KMS-11 (cell line): ENCODE results near the gene AGAP1.
A peak's percentile ranks its signal among the peaks of the same experiment; 100 is the strongest.

Experiments
- H2AFZ ChIP-seq: fragments of 200-600 bp; sonication (generic); 2 replicates; pipeline ENCODE4 v1.6.1; 2016; ENCODE audit warnings: antibody characterized with exemption, mixed run types, low read depth
- H3K27ac ChIP-seq: fragments of 200-600 bp; sonication (generic); 2 replicates; pipeline ENCODE4 v1.6.1; 2016; ENCODE audit warnings: mild to moderate bottlenecking, mixed run types
- H3K27me3 ChIP-seq: fragments of 200-600 bp; sonication (generic); 2 replicates; pipeline ENCODE4 v1.6.1; 2017; ENCODE audit warnings: mild to moderate bottlenecking, low read depth, mixed run types, moderate library complexity; ENCODE audit not compliant: insufficient read depth
- H3K36me3 ChIP-seq: fragments of 200-600 bp; sonication (generic); 2 replicates; pipeline ENCODE4 v1.6.1; 2017; ENCODE audit warnings: mild to moderate bottlenecking, mixed run types; ENCODE audit not compliant: insufficient read depth
- H3K4me1 ChIP-seq: fragments of 200-600 bp; sonication (generic); 2 replicates; pipeline ENCODE4 v1.6.1; 2016; ENCODE audit warnings: mild to moderate bottlenecking, low read depth, mixed run types; ENCODE audit not compliant: poor library complexity, severe bottlenecking
- H3K4me2 ChIP-seq: fragments of 200-600 bp; sonication (generic); 2 replicates; pipeline ENCODE4 v1.7.0; 2016; ENCODE audit warnings: mild to moderate bottlenecking, mixed run types
- H3K4me3 ChIP-seq: fragments of 200-600 bp; sonication (generic); IDR thresholded peaks from 2 replicates; pipeline ENCODE4 v1.6.1; 2017; ENCODE audit warnings: low read depth, low read length, mixed read lengths; ENCODE audit not compliant: insufficient read depth
- H3K79me2 ChIP-seq: fragments of 200-600 bp; sonication (generic); 2 replicates; pipeline ENCODE4 v1.6.1; 2016; ENCODE audit warnings: low read depth, mixed run types; ENCODE audit not compliant: insufficient read depth
- H3K9ac ChIP-seq: fragments of 200-600 bp; sonication (generic); 2 replicates; pipeline ENCODE4 v1.6.1; 2016; ENCODE audit warnings: mild to moderate bottlenecking, mixed run types
- H4K20me1 ChIP-seq: fragments of 200-600 bp; sonication (generic); 2 replicates; pipeline ENCODE4 v1.6.1; 2016; ENCODE audit warnings: mild to moderate bottlenecking, mixed run types; ENCODE audit not compliant: insufficient read depth
- TF ChIP-seq, protein P1 (sequence below): fragments of 200-600 bp; sonication (generic); conservative IDR thresholded peaks from 2 replicates; pipeline ENCODE4 v1.6.1; 2017; ENCODE audit warnings: low read depth, mild to moderate bottlenecking, antibody characterized with exemption, low read length, moderate library complexity, mixed read lengths

The AGAP1 gene

DNA sequence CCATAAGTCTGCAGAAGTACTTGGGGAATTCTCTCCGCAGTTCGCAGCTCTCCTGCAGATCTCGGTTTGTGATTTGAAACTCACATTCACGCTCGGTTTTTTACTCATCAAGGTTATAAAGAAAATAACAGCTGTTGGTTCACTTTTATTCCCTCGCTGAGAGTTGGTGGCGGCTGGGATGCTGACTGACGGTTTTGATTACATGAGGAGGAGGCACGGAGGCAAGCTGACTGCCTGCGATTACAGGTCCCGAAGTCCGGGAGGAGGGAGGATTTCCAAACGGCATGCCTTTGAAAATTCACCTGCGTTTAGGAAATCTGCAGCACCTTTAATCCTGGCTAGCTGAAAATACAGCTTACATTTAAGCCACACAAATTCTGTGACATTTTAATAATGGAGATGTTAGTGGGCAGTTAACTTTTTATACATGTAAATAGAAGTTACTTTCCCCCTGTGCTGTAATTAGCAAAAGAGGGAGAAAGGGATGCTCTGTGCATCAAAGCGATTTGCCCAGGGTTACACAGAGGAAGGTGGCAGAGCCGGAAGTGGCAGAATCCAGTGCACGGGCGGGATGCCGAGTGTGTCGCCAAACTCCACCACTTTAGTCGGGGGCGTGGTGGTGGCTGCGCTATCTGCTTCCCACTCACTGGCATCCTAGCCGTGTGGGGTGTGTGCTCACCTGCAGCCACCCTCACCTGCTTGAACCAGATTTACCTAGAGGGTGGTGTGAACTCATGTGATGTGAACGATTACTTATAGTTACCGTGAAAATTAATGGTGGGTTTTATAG is 14.7 kb downstream of the AGAP1 start:
- H4K20me1 ChIP-seq, result no peaks in the 10 kb centered on the region
- no peak overlapping the region for H2AFZ ChIP-seq
- no peaks in the 10 kb centered on the region for H3K27me3 ChIP-seq
- no peaks in the 10 kb centered on the region for H3K36me3 ChIP-seq
- no peak overlapping the region for H3K9ac ChIP-seq
- peaks cover 45% of the 10 kb centered on the region for H3K4me1 ChIP-seq
- H3K79me2 ChIP-seq, result peaks cover 98% of the 10 kb centered on the region
- H3K27ac ChIP-seq, result no peak overlapping the region
- TF ChIP-seq, protein P1, sequence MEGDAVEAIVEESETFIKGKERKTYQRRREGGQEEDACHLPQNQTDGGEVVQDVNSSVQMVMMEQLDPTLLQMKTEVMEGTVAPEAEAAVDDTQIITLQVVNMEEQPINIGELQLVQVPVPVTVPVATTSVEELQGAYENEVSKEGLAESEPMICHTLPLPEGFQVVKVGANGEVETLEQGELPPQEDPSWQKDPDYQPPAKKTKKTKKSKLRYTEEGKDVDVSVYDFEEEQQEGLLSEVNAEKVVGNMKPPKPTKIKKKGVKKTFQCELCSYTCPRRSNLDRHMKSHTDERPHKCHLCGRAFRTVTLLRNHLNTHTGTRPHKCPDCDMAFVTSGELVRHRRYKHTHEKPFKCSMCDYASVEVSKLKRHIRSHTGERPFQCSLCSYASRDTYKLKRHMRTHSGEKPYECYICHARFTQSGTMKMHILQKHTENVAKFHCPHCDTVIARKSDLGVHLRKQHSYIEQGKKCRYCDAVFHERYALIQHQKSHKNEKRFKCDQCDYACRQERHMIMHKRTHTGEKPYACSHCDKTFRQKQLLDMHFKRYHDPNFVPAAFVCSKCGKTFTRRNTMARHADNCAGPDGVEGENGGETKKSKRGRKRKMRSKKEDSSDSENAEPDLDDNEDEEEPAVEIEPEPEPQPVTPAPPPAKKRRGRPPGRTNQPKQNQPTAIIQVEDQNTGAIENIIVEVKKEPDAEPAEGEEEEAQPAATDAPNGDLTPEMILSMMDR, result no peak
- no peak overlapping the region for H3K4me3 ChIP-seq
- H3K4me2 ChIP-seq, result no peak overlapping the region

DNA sequence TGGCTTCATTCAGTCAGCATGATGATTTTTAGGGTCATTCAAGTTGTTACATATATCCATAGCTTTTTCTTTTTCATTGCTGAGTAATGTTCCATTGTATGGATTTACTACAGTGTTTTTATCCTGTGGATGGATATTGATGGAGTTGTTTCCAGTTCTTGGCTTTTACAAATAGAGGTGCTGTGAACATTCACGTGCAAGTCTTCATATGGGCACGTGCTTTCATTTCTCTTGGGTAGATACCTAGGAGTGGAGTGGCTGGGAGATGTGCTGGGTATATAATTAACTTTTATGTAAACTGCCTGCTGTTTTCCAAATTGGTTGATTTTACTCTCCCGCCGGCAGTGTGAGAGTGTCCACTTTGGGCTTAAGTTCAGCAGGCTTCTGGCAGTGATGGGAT is 16.5 kb downstream of the AGAP1 start:
- Histone ChIP-seq H3K4me2 (no peak overlapping the region), H2AFZ (no peak overlapping the region), H3K27me3 (no peaks in the 10 kb centered on the region), H3K79me2 (peaks cover 98% of the 10 kb centered on the region), H3K36me3 (no peaks in the 10 kb centered on the region), H3K4me1 (peaks cover 38% of the 10 kb centered on the region), H3K9ac (no peak overlapping the region), H3K27ac (no peak overlapping the region), H4K20me1 (no peaks in the 10 kb centered on the region), H3K4me3 (no peak overlapping the region)
- TF ChIP-seq, protein P1, result no peak

DNA sequence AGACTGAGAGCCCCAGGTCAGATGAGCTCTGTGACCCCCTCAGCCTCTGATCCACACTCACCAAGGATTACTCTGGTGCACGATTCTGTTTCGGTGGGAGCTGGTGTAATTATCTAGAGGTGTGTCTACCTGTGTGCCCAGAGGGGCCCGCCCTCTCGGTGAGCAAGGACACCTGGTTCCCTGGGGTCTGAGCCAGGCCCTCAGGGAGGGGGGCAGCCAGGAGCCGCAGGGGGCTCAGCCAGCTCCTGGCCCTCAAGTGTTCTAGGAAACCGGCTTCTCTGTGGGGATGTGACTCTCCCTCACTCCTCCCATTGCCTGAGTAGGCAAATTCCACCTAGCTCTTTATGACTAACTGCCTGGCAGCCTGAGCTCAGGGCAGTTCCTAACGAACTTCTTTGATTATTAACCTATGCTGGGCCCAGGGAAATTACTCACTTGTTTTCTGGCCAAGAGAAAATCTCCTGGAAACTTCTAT is 17.4 kb downstream of the AGAP1 start:
- H3K79me2 ChIP-seq, result peaks cover 96% of the 10 kb centered on the region
- no peaks in the 10 kb centered on the region for H3K36me3 ChIP-seq
- no peaks in the 10 kb centered on the region for H4K20me1 ChIP-seq
- TF ChIP-seq, protein P1, result no peak
- H3K27ac ChIP-seq, result no peak overlapping the region
- no peak overlapping the region for H3K9ac ChIP-seq
- H2AFZ ChIP-seq, result no peak overlapping the region
- H3K27me3 ChIP-seq, result no peaks in the 10 kb centered on the region
- no peak overlapping the region for H3K4me3 ChIP-seq
- H3K4me1 ChIP-seq, result peaks cover 33% of the 10 kb centered on the region
- peak overlapping the region; percentile 5; the same call in 1 of the 2 replicates for H3K4me2 ChIP-seq

DNA sequence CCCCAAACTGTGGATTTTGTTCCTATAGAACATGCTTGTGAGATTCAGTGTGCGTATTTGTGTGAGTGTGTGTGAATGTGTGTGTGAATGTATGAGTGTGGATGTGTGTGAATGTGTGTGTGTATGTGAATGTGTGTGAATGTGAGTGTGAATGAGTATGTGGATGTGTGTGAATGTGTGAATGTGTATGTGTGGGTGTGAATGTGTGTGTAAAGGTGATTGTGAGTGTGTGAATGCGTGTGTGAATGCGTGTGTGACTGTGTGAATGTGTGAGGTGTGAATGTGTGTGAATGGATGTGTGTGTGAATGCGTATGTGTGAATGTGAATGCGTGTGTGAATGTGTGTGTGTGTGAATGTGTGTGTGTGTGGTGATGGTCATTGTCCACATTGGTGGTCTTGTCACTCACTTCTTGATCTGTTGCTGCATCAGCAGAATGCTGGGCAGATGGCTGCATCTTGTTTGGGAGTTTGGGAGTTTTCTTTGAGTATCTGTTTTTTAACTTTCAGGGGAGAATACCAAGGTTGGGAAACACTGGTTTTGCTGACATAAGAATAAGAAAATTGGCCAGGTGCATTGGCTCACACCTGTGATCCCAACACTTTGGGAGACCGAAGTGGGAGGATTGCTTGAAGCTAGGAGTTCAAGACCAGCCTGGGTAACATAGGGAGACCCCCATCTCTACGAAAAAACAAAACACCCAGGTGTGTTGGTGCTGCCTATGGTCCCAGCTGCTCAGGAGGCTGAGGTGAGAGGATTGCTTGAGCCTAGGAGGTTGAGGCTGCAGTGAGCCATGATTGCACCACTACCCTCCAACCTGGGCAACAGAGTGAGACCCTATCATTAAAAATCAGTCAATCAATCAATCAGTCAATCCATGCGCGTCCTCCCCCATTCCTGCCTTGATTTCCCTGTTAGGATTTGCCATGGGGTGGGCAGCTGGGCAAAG is 18.2 kb downstream of the AGAP1 start:
- Histone ChIP-seq H3K27ac (no peak overlapping the region), H3K79me2 (peaks cover 96% of the 10 kb centered on the region), H3K9ac (no peak overlapping the region), H3K27me3 (no peaks in the 10 kb centered on the region), H3K36me3 (no peaks in the 10 kb centered on the region), H3K4me3 (no peak overlapping the region), H3K4me1 (peaks cover 33% of the 10 kb centered on the region), H2AFZ (no peak overlapping the region), H4K20me1 (no peaks in the 10 kb centered on the region), H3K4me2 (0 out of 2 replicates have a peak overlapping the region, but pooled peaks have one; percentile 5)
- TF ChIP-seq, protein P1, result no peak
